Lower leg skin (tissue), 3 donors: ENCODE results near the gene CHRND.

Source experiments
- POLR2A ChIP-seq, 2 donors: fragments of 450-650 bp; IDR thresholded peaks; one replicate each; pipeline ENCODE4 v1.6.1; 2016 to 2017; ENCODE audit warnings: antibody characterized with exemption in 2 of 2, mild to moderate bottlenecking in 1 of 2, moderate library complexity in 1 of 2
- TF ChIP-seq, protein P1 (sequence below), 3 donors: fragments of 450-650 bp; IDR thresholded peaks; one replicate each; pipeline ENCODE4 v1.5.1; 2016; ENCODE audit warnings: antibody characterized with exemption in 3 of 3, mild to moderate bottlenecking in 3 of 3, moderate library complexity in 2 of 3

- TF ChIP-seq, protein P1, sequence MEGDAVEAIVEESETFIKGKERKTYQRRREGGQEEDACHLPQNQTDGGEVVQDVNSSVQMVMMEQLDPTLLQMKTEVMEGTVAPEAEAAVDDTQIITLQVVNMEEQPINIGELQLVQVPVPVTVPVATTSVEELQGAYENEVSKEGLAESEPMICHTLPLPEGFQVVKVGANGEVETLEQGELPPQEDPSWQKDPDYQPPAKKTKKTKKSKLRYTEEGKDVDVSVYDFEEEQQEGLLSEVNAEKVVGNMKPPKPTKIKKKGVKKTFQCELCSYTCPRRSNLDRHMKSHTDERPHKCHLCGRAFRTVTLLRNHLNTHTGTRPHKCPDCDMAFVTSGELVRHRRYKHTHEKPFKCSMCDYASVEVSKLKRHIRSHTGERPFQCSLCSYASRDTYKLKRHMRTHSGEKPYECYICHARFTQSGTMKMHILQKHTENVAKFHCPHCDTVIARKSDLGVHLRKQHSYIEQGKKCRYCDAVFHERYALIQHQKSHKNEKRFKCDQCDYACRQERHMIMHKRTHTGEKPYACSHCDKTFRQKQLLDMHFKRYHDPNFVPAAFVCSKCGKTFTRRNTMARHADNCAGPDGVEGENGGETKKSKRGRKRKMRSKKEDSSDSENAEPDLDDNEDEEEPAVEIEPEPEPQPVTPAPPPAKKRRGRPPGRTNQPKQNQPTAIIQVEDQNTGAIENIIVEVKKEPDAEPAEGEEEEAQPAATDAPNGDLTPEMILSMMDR (IDR thresholded peaks at IDR 0.05) = no peak
- TF ChIP-seq POLR2A (IDR thresholded peaks at IDR 0.05) = no peak
Observed at GRCh38 chr2:232498452-232498851, 27.5 kb upstream of the CHRND start.
